HL-60/S4 (cell line): ENCODE data around the gene PID1.

Source experiments
- in situ Hi-C: fragments of 300-500 bp; cut with MboI; formaldehyde crosslinking; loops from 2 replicates; pipeline ENCODE4 v1.14.3; 2022; ENCODE audit warnings: low sequenced_read_pairs

Gene PID1

DNA sequence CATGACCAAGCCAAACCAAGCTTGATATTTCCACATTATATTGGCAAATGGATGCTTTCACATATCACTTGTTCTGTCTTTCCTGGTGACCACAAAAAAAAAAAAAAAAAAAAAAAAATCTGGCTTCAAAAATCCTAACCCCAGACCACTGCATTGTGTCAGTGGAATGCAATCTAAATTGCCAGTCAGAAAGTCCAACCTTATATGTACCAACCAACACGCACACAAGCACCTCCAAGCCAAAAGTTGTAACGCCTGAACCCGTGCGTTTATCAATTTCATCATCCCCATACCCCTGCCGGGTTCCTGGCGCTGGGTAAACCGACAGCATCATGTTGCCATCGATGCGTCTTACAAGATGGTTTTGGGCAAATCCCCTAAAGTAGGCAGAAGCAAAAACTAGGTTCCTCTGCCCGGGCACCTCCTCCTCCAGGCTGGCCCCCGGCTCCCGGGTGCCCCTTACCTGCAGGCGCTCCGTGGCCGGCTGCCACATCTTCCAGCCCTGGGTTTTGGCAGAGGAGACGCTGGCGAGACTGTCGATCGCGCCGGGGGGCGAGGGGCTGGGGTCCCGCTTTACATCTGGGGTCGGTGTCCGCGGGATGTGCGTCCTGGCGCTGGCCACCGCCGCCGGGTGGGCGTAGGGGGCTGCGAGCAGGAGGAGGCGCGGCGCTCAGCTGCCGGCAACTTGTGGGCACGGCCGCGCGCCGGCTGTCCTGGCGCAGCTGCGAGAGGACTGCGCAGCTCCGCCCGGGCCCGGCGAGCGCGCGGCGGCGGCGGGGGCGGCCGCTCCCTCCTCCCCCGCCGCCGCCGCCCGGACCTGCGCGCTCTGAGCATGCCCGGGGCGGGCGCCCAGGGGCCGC lies at the start of gene PID1:
PID1 (minus strand) TSS at position 737 of the 860 bp plus-strand sequence; CDS start at position 493, 244 bp downstream.
- in situ Hi-C loops: no loop called here

- in situ Hi-C loops: no loop called here
Measured at GRCh38 chr2:229319558-229319957, 48.5 kb upstream of the PID1 start.

DNA sequence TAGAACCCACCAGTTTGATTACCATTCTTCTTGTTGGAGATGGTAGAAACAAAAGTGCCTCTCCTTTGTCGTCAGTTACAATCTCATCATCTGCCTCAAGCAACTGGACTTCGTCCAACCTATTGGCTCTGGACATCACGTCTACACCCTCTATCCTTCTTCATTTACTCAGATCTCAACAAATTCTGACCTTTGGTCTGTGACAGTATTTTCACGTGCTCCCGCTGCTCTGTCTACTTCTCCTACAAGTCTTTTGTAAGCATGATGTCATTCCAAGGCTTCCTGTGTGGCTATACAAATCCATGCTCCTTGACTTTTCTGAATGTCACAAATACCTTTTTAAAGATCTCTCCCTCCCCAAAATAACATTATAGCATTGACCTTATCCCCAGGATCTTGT lies 43.0 kb upstream of the PID1 start:
- in situ Hi-C loops: no loop called here

GRCh38 chr2:229313591-229313990 lies 42.5 kb upstream of the PID1 start:
- in situ Hi-C loops: no loop called here

- in situ Hi-C loops: no loop called here
Measured at GRCh38 chr2:229301237-229301636, 30.1 kb upstream of the PID1 start.

- in situ Hi-C loops: no loop called here
Measured at GRCh38 chr2:229300790-229301189, 29.7 kb upstream of the PID1 start.

- in situ Hi-C loops: no loop called here
Measured at GRCh38 chr2:229300371-229300770, 29.3 kb upstream of the PID1 start.

GRCh38 chr2:229297247-229297646 lies 26.2 kb upstream of the PID1 start:
- in situ Hi-C loops: no loop called here

DNA sequence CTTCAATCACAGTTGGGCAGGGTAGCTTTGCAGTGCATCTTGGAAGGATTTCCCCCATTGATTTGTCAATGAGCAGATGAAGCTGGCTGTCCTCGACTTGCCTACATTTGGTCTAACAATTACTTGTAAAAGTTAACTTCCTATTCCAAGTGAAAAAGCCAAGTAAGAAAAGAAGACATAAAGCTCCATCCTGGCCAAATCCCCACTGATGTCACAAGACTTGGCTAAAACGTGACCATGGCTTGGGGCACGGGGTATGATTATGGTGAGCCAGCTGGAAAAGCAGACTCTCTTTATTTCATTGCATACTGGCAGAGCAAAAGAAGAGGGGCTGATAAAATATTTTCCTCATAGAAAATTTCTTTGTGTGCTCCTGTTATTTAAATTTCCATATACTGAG lies 25.4 kb upstream of the PID1 start:
- in situ Hi-C loops: no loop called here

DNA sequence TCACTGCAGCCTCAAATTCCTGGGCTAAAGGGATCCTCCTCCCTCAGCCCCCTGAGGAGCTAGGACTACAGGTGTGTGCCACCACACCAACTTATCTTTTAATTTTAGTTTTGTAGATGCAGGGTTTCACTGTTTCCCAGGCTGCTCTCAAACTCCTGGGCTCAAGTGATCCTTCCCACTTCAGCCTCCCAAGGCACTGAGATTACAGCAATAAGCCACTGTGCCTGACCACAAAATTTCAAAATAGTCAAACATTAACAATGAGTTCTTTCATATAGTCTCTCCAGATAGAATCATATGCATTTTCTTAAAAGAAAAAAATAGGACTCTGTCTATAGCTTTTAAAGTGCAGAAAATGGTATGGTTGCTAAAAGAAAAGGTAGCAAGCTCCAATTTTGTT lies 24.9 kb upstream of the PID1 start:
- in situ Hi-C loops: no loop called here

GRCh38 chr2:229287823-229288222 lies 16.7 kb upstream of the PID1 start:
- in situ Hi-C loops: no loop called here

DNA sequence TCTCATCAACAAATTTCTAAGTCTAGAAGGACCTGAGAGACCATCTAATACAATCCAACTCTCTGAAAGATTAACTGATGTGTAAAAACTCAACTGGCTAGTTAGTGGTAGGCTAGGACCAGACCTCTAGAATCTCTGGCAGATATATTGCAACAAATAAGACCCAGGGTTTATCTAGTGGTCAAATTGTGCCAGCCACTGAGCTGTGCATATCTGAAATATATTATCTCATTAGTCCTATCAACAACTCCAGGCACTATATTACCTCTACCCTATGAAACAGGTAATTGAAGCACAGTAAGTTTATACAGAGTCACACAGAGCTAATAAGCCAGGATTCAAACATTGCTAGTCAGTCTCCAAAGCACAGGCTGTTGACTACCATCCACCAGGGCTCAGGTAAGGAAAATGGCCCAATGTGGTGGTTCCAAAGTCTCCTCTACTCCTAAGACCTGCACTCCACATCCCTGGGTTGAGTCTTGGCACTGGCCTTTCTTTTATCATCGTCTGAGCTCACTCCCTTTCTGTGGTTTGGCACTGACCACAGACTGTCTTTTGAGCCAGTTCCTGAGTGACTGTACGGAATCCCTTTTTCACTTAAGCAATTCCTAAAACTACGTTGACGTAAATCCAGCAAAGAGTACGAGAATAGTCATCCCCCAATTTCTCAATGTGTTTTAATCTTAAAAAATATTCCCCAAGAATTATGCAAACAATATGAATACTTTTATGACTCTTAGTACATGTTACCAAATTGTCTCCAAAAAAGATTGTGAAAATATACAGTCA lies 11.9 kb upstream of the PID1 start:
- in situ Hi-C loops: no loop called here

DNA sequence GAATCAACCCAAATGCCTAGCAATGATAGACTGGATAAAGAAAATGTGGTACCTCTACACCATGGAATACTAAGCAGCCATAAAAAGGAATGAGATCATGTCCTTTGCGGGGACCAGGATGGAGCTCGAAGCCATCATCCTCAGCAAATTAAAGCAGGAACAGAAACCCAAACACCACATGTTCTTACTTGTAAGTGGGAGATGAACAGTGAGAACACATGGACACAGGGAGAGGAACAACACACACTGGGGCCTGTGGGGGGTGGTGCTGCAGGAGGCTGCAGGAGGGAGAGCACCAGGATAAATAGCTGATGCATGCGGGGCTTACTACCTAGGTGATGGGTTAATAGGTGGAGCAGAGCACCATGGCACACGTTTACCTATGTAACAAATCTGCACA lies 8.4 kb upstream of the PID1 start:
- in situ Hi-C loops: no loop called here

GRCh38 chr2:229275506-229275905 lies 4.4 kb upstream of the PID1 start:
- in situ Hi-C loops: no loop called here

DNA sequence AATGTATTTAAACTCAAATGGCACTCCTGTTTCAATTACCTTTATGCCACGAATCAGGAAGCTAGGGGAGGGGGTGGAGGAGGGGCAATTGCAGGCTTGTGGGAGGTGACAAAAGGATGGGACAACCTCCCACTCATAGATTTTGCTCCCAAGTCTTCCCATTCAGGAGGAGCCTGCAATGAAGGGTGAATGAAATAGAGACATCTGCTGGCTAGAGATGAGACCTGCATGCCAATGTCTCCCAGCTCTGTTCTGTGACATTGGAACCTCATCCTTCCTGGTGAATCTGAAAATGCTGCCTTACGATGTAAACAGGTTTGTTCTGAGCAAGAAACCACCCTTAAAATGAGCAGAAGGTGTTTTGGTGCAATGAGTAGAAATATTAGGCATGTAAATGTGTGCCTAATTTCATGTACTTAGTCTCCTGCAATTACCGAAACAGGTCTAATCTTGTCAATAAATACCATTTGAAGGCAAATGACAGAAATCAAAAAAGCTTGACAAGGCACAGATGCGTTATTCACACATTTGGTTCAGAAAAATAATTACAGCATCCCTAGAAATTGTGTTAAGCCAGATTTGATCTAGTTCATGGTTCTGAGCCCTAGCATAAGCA lies 2.7 kb upstream of the PID1 start:
- in situ Hi-C loops: no loop called here

GRCh38 chr2:229273006-229273722 lies 2.1 kb upstream of the PID1 start:
- in situ Hi-C loops: no loop called here

DNA sequence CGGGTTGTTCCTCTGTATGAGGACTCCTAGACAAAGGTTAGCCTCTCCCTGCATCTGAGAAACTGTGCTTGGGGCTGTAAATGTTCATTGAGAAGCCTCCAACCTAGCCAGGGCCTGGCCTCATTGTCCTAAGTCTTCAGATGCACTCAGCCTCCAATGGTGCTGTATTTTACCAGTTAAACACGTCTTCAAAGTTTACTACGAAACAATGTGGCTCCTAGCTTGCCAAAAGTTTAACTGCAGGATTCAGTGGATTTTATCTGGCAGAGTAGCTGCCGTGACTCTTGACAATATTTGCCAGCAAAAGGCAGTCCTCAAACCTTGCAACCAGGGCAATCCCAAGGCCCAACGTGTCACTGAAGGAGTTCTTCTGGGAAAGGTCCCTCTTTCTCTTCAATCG lies 1.1 kb downstream of the PID1 start:
- in situ Hi-C loops: no loop called here

- in situ Hi-C loops: no loop called here
Measured at GRCh38 chr2:229269146-229269545, 1.9 kb downstream of the PID1 start.

DNA sequence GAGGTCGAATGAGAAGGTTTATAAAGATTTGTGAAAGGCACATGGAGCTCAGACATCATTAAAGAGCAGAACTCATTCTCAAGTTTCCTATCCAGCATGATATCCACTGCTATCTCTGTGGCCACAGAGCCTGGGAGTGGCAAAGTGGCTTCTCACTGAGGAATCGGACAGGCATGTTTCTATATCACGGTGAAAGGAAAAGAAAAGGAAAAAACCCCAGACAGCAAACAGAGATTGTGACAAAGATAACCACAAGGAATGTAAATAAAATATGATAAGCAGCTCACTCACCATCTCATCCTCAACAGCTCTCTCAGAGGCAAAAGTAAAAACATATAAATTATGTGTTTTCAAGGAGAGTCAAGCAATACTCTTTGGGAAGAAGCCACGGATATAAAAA lies 2.5 kb downstream of the PID1 start:
- in situ Hi-C loops: no loop called here

- in situ Hi-C loops: no loop called here
Measured at GRCh38 chr2:229267080-229267479, 4.0 kb downstream of the PID1 start.

DNA sequence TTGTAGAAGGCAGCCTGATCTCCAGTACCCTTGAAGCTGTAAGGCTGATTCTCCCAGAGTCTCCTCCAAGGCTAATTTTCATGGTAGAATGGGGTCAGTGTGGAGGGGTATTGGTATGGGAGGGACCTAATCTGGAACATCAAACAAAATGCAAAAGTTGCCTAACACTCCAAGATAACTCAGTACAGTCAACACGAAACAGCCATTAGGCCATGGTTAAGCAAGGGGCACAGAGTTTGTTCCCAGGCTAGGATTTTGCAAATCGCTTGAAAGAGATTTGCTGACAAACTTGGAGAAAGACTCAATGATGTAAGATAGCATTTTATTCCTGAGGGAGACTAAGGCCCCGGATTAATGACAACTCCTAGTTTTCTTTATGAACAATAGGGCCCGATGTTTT lies 5.4 kb downstream of the PID1 start:
- in situ Hi-C loops: no loop called here
